OCI-LY7 (cell line): ENCODE data around the gene MLF1. TPM values are rescaled to one million over a fixed set of nuclear protein-coding genes. Genes with fewer than 3 reads are reported as not detected.

Source experiments
- BruUV-seq: library from RNA; stranded (reverse); fragments of 400-500 nt; replicated peaks from 2 replicates; lab custom pipeline; 2021; lab: Mats Ljungman, UMichigan
- CTCF ChIA-PET: fragments of 300-600 bp; sonication (Branson Sonifier 250); formaldehyde crosslinking; loops from one replicate; lab custom pipeline; 2022; ENCODE audit warnings: antibody characterized with exemption; ENCODE audit not compliant: unreplicated experiment; lab: Charles Lee
- POLR2A ChIA-PET: fragments of 300-600 bp; sonication (Branson Sonifier 250); formaldehyde crosslinking; loops from one replicate; lab custom pipeline; 2022; ENCODE audit warnings: antibody characterized with exemption; lab: Charles Lee
- DNase-seq: peaks from one replicate; pipeline ENCODE4 v3.0.0-alpha.2; 2015; ENCODE audit warnings: low spot score
- H2AFZ ChIP-seq: fragments of 200-600 bp; sonication (generic), shearing (Covaris generic); 2 replicates; pipeline ENCODE4 v1.6.1; 2014; ENCODE audit warnings: mild to moderate bottlenecking, antibody characterized with exemption, low read length, moderate library complexity
- H3K27ac ChIP-seq: fragments of 200-600 bp; sonication (generic); 2 replicates; pipeline ENCODE4 v1.5.1; 2014; ENCODE audit warnings: mixed run types, low read depth, mild to moderate bottlenecking, moderate library complexity, low read length, inconsistent platforms; ENCODE audit not compliant: poor library complexity, severe bottlenecking
- H3K36me3 ChIP-seq: fragments of 200-600 bp; sonication (generic); 2 replicates; pipeline ENCODE4 v1.6.1; 2014; ENCODE audit warnings: mild to moderate bottlenecking, antibody characterized with exemption, low read length, moderate library complexity, mixed read lengths; ENCODE audit not compliant: insufficient read depth
- H3K4me1 ChIP-seq: fragments of 200-600 bp; sonication (generic); 2 replicates; pipeline ENCODE4 v1.5.1; 2014; ENCODE audit warnings: mild to moderate bottlenecking, low read length; ENCODE audit not compliant: insufficient read depth, poor library complexity, severe bottlenecking
- H3K4me2 ChIP-seq: fragments of 200-600 bp; sonication (generic); 2 replicates; pipeline ENCODE4 v1.6.1; 2014; ENCODE audit warnings: mild to moderate bottlenecking, low read length
- H3K4me3 ChIP-seq: fragments of 200-600 bp; sonication (generic); 2 replicates; pipeline ENCODE4 v1.5.1; 2014; ENCODE audit warnings: mild to moderate bottlenecking, low read depth, low read length; ENCODE audit not compliant: poor library complexity, severe bottlenecking
- H3K79me2 ChIP-seq: fragments of 200-600 bp; sonication (generic); 2 replicates; pipeline ENCODE4 v1.6.1; 2016; ENCODE audit warnings: low read depth, mild to moderate bottlenecking, low read length, moderate library complexity, mixed read lengths; ENCODE audit not compliant: insufficient read depth
- H3K9me2 ChIP-seq: fragments of 200-600 bp; sonication (generic); 2 replicates; pipeline ENCODE4 v1.6.1; 2016; ENCODE audit warnings: mild to moderate bottlenecking, low read length, mixed read lengths; ENCODE audit not compliant: insufficient read depth
- H3K9me3 ChIP-seq: fragments of 200-600 bp; sonication (generic); 2 replicates; pipeline ENCODE4 v1.6.1; 2014; ENCODE audit warnings: mild to moderate bottlenecking, mixed run types, low read length, mixed read lengths
- H4K20me1 ChIP-seq: fragments of 200-600 bp; sonication (generic); 2 replicates; pipeline ENCODE4 v1.6.1; 2014; ENCODE audit warnings: mild to moderate bottlenecking, antibody characterized with exemption, low read length, moderate library complexity, mixed read lengths; ENCODE audit not compliant: insufficient read depth
- CTCF ChIP-seq: fragments of 200-600 bp; sonication (generic); conservative IDR thresholded peaks from 2 replicates; pipeline ENCODE4 v1.5.1; 2014; ENCODE audit warnings: mild to moderate bottlenecking, antibody characterized with exemption, low read length, moderate library complexity, mixed read lengths
- EZH2phosphoT487 ChIP-seq: fragments of 200-600 bp; sonication (generic); IDR thresholded peaks from 2 replicates; pipeline ENCODE4 v1.6.1; 2018; ENCODE audit warnings: low read depth, borderline replicate concordance, mild to moderate bottlenecking, mixed run types, antibody characterized with exemption, low read length, moderate library complexity, mixed read lengths
- intact Hi-C: fragments of 100-400 bp; cut with micrococcal nuclease; formaldehyde crosslinking; loops from one replicate; pipeline ENCODE4 v1.10.0; 2022; ENCODE audit not compliant: unreplicated experiment
- total RNA-seq, 2 experiments: library from RNA; depleted of rRNA in 1 of 2; stranded (reverse); fragments of >200 nt in 1 of 2; shearing (Covaris generic) in 1 of 2; gene quantifications; 2 replicates each; pipeline ENCODE4 v1.2.3, GENCODE V29; 2014 to 2022

The MLF1 gene
- total RNA-seq, 2 experiments from 2014 or later: not detected

GRCh38 chr3:158644345-158644908, 73.4 kb downstream of the MLF1 start, which contains the start of gene GFM1:
Gene GFM1, plus strand, starts transcription at chr3:158644527. Its CDS starts 108 bp downstream, at chr3:158644635.
- H3K9me2 ChIP-seq: no peaks in the 10 kb centered on the region
- ChIA-PET CTCF (interaction anchor here (0.5 to 2.2 kb wide), 4 partner anchors 10 to 105 kb away, joined by 3 to 10 read pairs (median 4); partner anchors contain the start of gene LXN), POLR2A (interaction anchor here (0.5 to 2.7 kb wide), 10 partner anchors 10 to 1765 kb away, joined by 3 to 30 read pairs (median 4); partner anchors contain the start of gene LXN)
- peak; percentile 94 for DNase-seq
- peak within 1 kb of the TSS; percentile 89 for H3K4me2 ChIP-seq
- H3K4me1 ChIP-seq: peaks cover 13% of the 10 kb centered on the region
- intact Hi-C loops: loop anchor here (5.0 kb wide), 1 partner anchor 537 kb away; the partner anchor contains the start of gene SHOX2
- peaks cover 37% of the 10 kb centered on the region for H3K79me2 ChIP-seq
- H3K9me3 ChIP-seq: no peaks in the 10 kb centered on the region
- peak within 1 kb of the TSS; percentile 67; the same call in 1 of the 2 replicates for H2AFZ ChIP-seq
- no peaks in the 10 kb centered on the region for H4K20me1 ChIP-seq
- peak within 1 kb of the TSS; percentile 89 for H3K4me3 ChIP-seq
- H3K36me3 ChIP-seq: peaks cover 35% of the 10 kb centered on the region
- no TSS peak for BruUV-seq
- peak within 1 kb of the TSS; percentile 43 for H3K27ac ChIP-seq
- no peak for TF ChIP-seq EZH2phosphoT487
- TF ChIP-seq CTCF: peak; percentile 77

- Histone ChIP-seq H3K4me2 (no peak overlapping the region), H3K9me2 (no peaks in the 10 kb centered on the region), H3K4me1 (peaks cover 13% of the 10 kb centered on the region), H3K9me3 (no peaks in the 10 kb centered on the region), H3K4me3 (no peak overlapping the region), H2AFZ (no peak overlapping the region), H3K36me3 (peaks cover 86% of the 10 kb centered on the region), H3K79me2 (peaks cover 33% of the 10 kb centered on the region), H4K20me1 (no peaks in the 10 kb centered on the region), H3K27ac (no peak overlapping the region)
- TF ChIP-seq EZH2phosphoT487 (no peak), CTCF (no peak)
- BruUV-seq: no TSS peak
- POLR2A ChIA-PET: interaction anchor here (1.1 kb wide), 1 partner anchor 8 kb away, joined by 4 read pairs; no protein-coding TSS in a partner anchor
- DNase-seq: no peak
- CTCF ChIA-PET: no interaction called here
- intact Hi-C loops: no loop called here
Observed at GRCh38 chr3:158649791-158650190, 78.8 kb downstream of the MLF1 start.

GRCh38 chr3:158651192-158651591, 80.2 kb downstream of the MLF1 start:
- POLR2A ChIA-PET: interaction anchor here (1.1 kb wide), 1 partner anchor 21 kb away, joined by 4 read pairs; the partner anchor contains the start of gene LXN
- H3K27ac ChIP-seq: no peak overlapping the region
- intact Hi-C loops: no loop called here
- H3K9me2 ChIP-seq: no peaks in the 10 kb centered on the region
- H3K9me3 ChIP-seq: no peaks in the 10 kb centered on the region
- H3K4me1 ChIP-seq: peaks cover 3% of the 10 kb centered on the region
- H2AFZ ChIP-seq: no peak overlapping the region
- H3K4me2 ChIP-seq: no peak overlapping the region
- peaks cover 19% of the 10 kb centered on the region for H3K79me2 ChIP-seq
- DNase-seq: no peak
- no TSS peak for BruUV-seq
- TF ChIP-seq CTCF (no peak), EZH2phosphoT487 (no peak)
- CTCF ChIA-PET: no interaction called here
- no peaks in the 10 kb centered on the region for H4K20me1 ChIP-seq
- H3K4me3 ChIP-seq: no peak overlapping the region
- peaks cover 93% of the 10 kb centered on the region for H3K36me3 ChIP-seq
